Left lung (tissue), 14 donors: Measurements from ENCODE around the gene GAB4. TPM values are rescaled to one million over a fixed set of nuclear protein-coding genes. Genes with fewer than 3 reads are reported as not detected.

ENCODE experiments used
- ATAC-seq: fragments of 200-7000 bp; cut with Tn5 transposase; one replicate; pipeline ENCODE4 v1.9.1; 2020; ENCODE audit warnings: moderate library complexity
- DNase-seq, 4 donors: peaks; one replicate each; pipeline ENCODE4 v3.0.0-alpha.2; 2013 to 2020
- H3K27ac ChIP-seq, 2 donors: fragments of 200-600 bp; sonication (generic) in 1 of 2; one replicate each; pipeline versions ENCODE4 v1.5.0 to v1.8.0; 2020 to 2021
- H3K27me3 ChIP-seq, 2 donors: fragments of 200-600 bp; sonication (generic) in 1 of 2; one replicate each; pipeline versions ENCODE4 v1.5.0 to v1.8.0; 2020 to 2021
- H3K36me3 ChIP-seq, 2 donors: fragments of 200-600 bp; sonication (generic) in 1 of 2; one replicate each; pipeline versions ENCODE4 v1.5.0 to v1.8.0; 2020 to 2021
- H3K4me1 ChIP-seq, 2 donors: fragments of 200-600 bp; one replicate each; pipeline ENCODE4 v1.8.0; 2021
- H3K4me3 ChIP-seq, 2 donors: fragments of 200-600 bp; sonication (generic) in 1 of 2; one replicate each; pipeline versions ENCODE4 v1.5.0 to v1.8.0; 2020 to 2021; ENCODE audit warnings: mild to moderate bottlenecking in 1 of 2
- H3K9me3 ChIP-seq, 2 donors: fragments of 200-600 bp; sonication (generic) in 1 of 2; one replicate each; pipeline versions ENCODE4 v1.5.0 to v1.8.0; 2020 to 2021
- intact Hi-C, 2 donors: fragments of 100-400 bp; cut with DNase I; formaldehyde crosslinking; loops; one replicate each; pipeline versions ENCODE4 v1.11.2 to v1.14.2; 2022
- long read RNA-seq, 12 donors: library from polyadenylated mRNA in 2 of 12; unstranded in 2 of 12; transcript quantifications; one replicate each; pipeline ENCODE4 v2.0.0 and lab custom pipeline, GENCODE V29; 2019 to 2026
- polyA plus RNA-seq, 6 donors: library from polyadenylated mRNA; unstranded; fragments of 120-200 nt; gene quantifications; one replicate each; pipeline ENCODE4 v1.2.1, GENCODE V29; 2013; ENCODE audit not compliant: insufficient read length in 6 of 6
- total RNA-seq, 2 donors: library from RNA; stranded (reverse); fragmentation: NEBNext Ultra II Directional; extraction: Animal tissue kit (Norgen Biotek cat#: 25700); gene quantifications; one replicate each; pipeline ENCODE4 v1.2.1, GENCODE V29; 2021
- TF ChIP-seq, protein P1 (sequence below), 2 donors: fragments of 200-600 bp; sonication (generic) in 1 of 2; IDR thresholded peaks; one replicate each; pipeline versions ENCODE4 v1.5.0 to v1.8.0; 2021; ENCODE audit warnings: antibody characterized with exemption in 2 of 2
- donor health status: DM: no; HTN: yes; CAD: no.
- donor health status: DM: no; HTN: no; CAD: no.

GAB4 gene, protein sequence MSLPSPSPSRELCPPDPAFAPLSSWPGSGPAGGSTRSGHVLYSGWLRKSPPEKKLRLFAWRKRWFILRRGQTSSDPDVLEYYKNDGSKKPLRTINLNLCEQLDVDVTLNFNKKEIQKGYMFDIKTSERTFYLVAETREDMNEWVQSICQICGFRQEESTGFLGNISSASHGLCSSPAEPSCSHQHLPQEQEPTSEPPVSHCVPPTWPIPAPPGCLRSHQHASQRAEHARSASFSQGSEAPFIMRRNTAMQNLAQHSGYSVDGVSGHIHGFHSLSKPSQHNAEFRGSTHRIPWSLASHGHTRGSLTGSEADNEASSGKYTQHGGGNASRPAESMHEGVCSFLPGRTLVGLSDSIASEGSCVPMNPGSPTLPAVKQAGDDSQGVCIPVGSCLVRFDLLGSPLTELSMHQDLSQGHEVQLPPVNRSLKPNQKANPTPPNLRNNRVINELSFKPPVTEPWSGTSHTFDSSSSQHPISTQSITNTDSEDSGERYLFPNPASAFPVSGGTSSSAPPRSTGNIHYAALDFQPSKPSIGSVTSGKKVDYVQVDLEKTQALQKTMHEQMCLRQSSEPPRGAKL
- not detected for total RNA-seq
- not detected for polyA plus RNA-seq
- long read RNA-seq, donor 1 = 0 reads
- long read RNA-seq, donor 2 = 0 reads
- long read RNA-seq, donor 3 = 0 reads
- long read RNA-seq, donor 4 = 0 reads
- long read RNA-seq, donor 5 = 0 reads
- long read RNA-seq, donor 6 = 0 reads
- long read RNA-seq, donor 7 = 0 reads
- long read RNA-seq, donor 8 = 0 reads
- long read RNA-seq, donor 9 = 0 reads
- long read RNA-seq, donor 10 = 0 reads
- long read RNA-seq, donor 11 = 0 reads
- long read RNA-seq, donor 12 = 0 reads

DNA sequence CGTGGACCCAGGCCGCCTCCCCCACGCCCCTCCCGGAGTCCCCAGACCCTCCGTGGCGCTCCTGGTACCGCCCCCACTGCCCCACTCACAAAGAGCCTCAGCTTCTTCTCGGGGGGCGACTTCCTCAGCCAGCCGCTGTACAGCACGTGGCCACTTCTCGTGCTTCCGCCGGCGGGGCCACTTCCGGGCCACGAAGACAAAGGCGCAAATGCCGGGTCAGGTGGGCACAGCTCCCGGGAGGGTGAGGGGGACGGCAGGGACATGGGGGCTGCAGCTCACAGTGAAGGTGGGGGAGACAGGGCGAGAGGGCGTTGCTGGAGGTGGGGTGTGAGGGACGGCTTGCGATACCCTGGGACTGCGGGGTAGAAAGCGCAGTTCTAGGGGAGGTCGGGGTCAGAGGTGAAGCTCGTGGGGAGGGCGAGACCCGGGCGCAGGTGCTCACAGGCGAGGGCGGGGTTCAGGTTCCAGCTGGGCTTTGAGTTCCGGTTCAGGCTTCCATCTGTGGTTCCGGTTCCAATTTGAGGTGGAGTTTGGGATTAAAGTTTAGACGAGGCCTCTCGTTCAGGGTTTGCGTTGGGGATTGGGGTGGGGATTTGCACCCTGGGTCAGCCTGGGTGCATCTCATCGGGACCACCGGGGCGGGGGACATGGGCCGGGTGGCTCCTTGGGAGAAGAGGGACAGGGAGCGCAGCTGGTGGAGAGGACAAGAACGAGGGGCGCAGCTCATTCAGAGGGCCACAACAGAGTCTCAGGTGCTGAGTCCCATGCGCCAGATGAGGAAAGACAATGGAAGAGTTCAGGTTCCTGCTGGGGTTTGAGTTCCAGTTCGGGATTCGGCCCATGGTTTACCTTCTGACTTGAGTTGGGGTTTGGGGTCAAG lies at the start of gene GAB4:
TSS of gene GAB4 (minus strand) at position 371 of the 880 bp plus-strand sequence. CDS start at position 263, 108 bp downstream.
- intact Hi-C loops = no loop called here
- peak in 1 of 4 donors; percentile 68 for DNase-seq
- TF ChIP-seq, protein P1, sequence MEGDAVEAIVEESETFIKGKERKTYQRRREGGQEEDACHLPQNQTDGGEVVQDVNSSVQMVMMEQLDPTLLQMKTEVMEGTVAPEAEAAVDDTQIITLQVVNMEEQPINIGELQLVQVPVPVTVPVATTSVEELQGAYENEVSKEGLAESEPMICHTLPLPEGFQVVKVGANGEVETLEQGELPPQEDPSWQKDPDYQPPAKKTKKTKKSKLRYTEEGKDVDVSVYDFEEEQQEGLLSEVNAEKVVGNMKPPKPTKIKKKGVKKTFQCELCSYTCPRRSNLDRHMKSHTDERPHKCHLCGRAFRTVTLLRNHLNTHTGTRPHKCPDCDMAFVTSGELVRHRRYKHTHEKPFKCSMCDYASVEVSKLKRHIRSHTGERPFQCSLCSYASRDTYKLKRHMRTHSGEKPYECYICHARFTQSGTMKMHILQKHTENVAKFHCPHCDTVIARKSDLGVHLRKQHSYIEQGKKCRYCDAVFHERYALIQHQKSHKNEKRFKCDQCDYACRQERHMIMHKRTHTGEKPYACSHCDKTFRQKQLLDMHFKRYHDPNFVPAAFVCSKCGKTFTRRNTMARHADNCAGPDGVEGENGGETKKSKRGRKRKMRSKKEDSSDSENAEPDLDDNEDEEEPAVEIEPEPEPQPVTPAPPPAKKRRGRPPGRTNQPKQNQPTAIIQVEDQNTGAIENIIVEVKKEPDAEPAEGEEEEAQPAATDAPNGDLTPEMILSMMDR (IDR thresholded peaks at IDR 0.05) = no peak
- no peak within 1 kb of the TSS for H3K4me3 ChIP-seq
- H3K27ac ChIP-seq = no peak within 1 kb of the TSS
- no peaks in the 10 kb centered on the region for H3K4me1 ChIP-seq
- H3K9me3 ChIP-seq = peaks cover 0 to 18% of the 10 kb centered on the region in 2 donors
- no peaks in the 10 kb centered on the region for H3K36me3 ChIP-seq
- no peak for ATAC-seq
- H3K27me3 ChIP-seq = peaks cover 0 to 56% of the 10 kb centered on the region in 2 donors

DNA sequence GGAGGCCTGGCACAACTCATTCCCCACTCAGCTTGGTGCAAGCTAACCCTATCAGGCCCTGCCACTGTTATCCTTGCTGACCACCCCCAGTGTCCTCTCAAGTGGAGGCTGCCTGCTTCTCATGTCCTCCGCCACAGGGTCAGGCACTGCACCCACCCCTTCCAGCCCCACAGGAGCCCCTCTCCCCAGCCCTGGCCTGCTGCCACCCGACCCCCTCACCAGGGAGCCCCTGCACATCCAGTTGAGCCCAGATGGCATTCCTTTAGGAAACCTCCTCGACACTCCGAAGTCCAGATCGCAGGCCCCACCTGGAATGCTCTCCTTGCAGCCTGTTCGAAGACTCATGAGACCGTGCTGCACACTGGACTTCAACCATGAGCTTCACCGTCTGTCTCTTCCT lies 48.8 kb upstream of the GAB4 start:
- H3K9me3 ChIP-seq = no peaks in the 10 kb centered on the region
- no peak overlapping the region for H3K4me3 ChIP-seq
- ATAC-seq (no peak), DNase-seq (no peak)
- no peaks in the 10 kb centered on the region for H3K27me3 ChIP-seq
- no peak overlapping the region for H3K27ac ChIP-seq
- no peaks in the 10 kb centered on the region for H3K36me3 ChIP-seq
- peaks cover 0 to 3% of the 10 kb centered on the region in 2 donors for H3K4me1 ChIP-seq
- intact Hi-C loops = loop anchor here in 1 of 2 donors (5.0 kb wide), 1 partner anchor 140 kb away; no protein-coding TSS in a partner anchor
- TF ChIP-seq, protein P1 (IDR thresholded peaks at IDR 0.05) = no peak

DNA sequence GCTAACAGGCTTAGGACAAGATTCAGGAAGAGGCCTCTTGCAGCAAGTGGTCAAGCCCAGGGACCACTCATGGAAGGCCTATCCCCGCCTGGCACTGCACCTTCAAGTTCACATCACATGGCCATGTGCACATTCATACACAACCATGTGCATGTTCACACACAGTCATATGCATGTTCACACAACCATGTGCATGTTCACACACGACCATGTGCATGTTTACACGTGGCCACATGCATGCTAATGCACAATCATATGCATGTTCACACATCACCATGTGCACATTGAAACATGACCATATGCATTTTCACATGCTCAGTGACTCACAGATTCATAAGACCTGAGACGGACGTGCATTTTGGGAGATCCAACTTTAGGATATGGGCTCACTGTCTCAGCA lies 48.0 kb upstream of the GAB4 start:
- Histone ChIP-seq H3K4me3 (no peak overlapping the region), H3K27ac (no peak overlapping the region), H3K9me3 (no peaks in the 10 kb centered on the region), H3K4me1 (peaks cover 0 to 3% of the 10 kb centered on the region in 2 donors), H3K27me3 (no peaks in the 10 kb centered on the region), H3K36me3 (no peaks in the 10 kb centered on the region)
- TF ChIP-seq, protein P1 (IDR thresholded peaks at IDR 0.05) = no peak
- no peak for ATAC-seq
- intact Hi-C loops = loop anchor here in 1 of 2 donors (5.0 kb wide), 1 partner anchor 139 kb away; no protein-coding TSS in a partner anchor
- DNase-seq = no peak

DNA sequence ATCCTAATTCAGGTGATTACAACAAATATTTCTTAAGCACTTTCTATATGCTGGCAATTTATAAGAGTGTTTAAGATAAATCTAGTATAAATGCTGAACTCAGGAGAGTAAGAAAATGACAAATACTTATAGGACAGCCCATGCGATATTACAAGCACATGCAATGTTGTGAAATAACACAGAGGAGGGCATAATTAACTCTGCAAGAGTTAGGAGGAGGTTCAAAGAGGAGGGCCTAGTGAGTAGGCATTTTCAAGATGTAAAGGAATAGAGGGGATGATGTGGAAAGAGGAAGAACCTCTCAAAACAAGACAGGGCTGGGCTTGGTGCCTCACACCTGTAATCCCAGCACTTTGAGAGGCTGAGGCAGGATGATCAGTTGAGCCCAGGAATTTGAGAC lies 39.6 kb upstream of the GAB4 start:
- TF ChIP-seq, protein P1 (IDR thresholded peaks at IDR 0.05) = no peak
- no peak overlapping the region for H3K4me3 ChIP-seq
- no peak for DNase-seq

More for the DNA sequence above, 39.6 kb upstream of the GAB4 start:
- ATAC-seq = no peak
- H3K36me3 ChIP-seq = no peaks in the 10 kb centered on the region
- H3K4me1 ChIP-seq = peaks cover 0 to 3% of the 10 kb centered on the region in 2 donors
- no peak overlapping the region for H3K27ac ChIP-seq
- intact Hi-C loops = no loop called here
- no peaks in the 10 kb centered on the region for H3K9me3 ChIP-seq
- H3K27me3 ChIP-seq = no peaks in the 10 kb centered on the region
